Measurements from ENCODE around the gene PARD3.

DNA sequence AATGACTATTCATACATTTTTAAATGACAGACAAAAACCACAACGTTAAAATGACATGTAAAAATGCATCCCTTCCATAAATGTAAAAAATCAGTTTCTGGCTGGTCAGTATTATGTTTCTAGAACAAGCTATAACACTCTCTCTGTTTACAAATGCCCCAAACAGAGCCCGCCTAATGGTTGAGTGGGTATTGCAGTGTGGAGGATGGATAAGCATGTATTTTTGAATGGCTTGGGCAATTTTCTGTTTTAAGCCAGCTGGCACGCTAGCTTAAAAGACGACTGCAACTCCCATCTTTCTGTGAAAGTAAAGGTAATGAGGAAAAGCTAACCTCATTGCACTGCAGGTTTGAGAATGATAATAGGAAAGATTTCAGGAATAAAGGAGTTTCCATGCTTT lies 430.7 kb downstream of the PARD3 start:
- TF ChIP-seq, protein P1, sequence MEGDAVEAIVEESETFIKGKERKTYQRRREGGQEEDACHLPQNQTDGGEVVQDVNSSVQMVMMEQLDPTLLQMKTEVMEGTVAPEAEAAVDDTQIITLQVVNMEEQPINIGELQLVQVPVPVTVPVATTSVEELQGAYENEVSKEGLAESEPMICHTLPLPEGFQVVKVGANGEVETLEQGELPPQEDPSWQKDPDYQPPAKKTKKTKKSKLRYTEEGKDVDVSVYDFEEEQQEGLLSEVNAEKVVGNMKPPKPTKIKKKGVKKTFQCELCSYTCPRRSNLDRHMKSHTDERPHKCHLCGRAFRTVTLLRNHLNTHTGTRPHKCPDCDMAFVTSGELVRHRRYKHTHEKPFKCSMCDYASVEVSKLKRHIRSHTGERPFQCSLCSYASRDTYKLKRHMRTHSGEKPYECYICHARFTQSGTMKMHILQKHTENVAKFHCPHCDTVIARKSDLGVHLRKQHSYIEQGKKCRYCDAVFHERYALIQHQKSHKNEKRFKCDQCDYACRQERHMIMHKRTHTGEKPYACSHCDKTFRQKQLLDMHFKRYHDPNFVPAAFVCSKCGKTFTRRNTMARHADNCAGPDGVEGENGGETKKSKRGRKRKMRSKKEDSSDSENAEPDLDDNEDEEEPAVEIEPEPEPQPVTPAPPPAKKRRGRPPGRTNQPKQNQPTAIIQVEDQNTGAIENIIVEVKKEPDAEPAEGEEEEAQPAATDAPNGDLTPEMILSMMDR (IDR thresholded peaks at IDR 0.05): no peak
- TF ChIP-seq POLR2A (IDR thresholded peaks at IDR 0.05): no peak

All from Peyer's patch (tissue), 4 donors.